Muscle of arm (tissue), 12 donors: ENCODE data around the gene ST8SIA6. TPM values are rescaled to one million over a fixed set of nuclear protein-coding genes. Genes with fewer than 3 reads are reported as not detected.
"Not testable (repeated sequence)": the region's sequence is repeated elsewhere in the genome, so short reads cannot be mapped to it uniquely, and the experiment has no call there.

Source experiments
- DNase-seq: peaks from one replicate; pipeline ENCODE4 v3.0.0-alpha.2; 2013
- polyA plus RNA-seq, 12 donors: library from polyadenylated mRNA; unstranded; fragments of 120-200 nt; gene quantifications; one replicate each; pipeline ENCODE4 v1.2.1, GENCODE V29; 2013; ENCODE audit not compliant: insufficient read length in 12 of 12

The ST8SIA6 gene
- polyA plus RNA-seq, 12 donors, result 0.89 to 2.3 (median 1.7) TPM; not detected in 2

GRCh38 chr10:17457083-17457482 lies 2.7 kb upstream of the ST8SIA6 start:
- no peak for DNase-seq

GRCh38 chr10:17456032-17456548 lies 1.7 kb upstream of the ST8SIA6 start:
- no peak for DNase-seq

GRCh38 chr10:17455015-17455520 lies 673 bp upstream of the ST8SIA6 start:
- DNase-seq, result no peak

- DNase-seq, result no peak
Observed at GRCh38 chr10:17453373-17454091, 863 bp downstream of the ST8SIA6 start.

GRCh38 chr10:17453035-17453372 lies 1.4 kb downstream of the ST8SIA6 start:
- no peak for DNase-seq

- no peak for DNase-seq
Observed at GRCh38 chr10:17452060-17452841, 2.1 kb downstream of the ST8SIA6 start.

- DNase-seq, result no peak
Observed at GRCh38 chr10:17450024-17450423, 4.4 kb downstream of the ST8SIA6 start.

- no peak for DNase-seq
Observed at GRCh38 chr10:17445400-17445998, 8.9 kb downstream of the ST8SIA6 start.

- DNase-seq, result no peak
Observed at GRCh38 chr10:17444388-17444714, 10.0 kb downstream of the ST8SIA6 start.

- DNase-seq, result no peak
Observed at GRCh38 chr10:17443707-17444387, 10.5 kb downstream of the ST8SIA6 start.

- no peak for DNase-seq
Observed at GRCh38 chr10:17438583-17438982, 15.8 kb downstream of the ST8SIA6 start.

GRCh38 chr10:17436578-17436977 lies 17.8 kb downstream of the ST8SIA6 start:
- DNase-seq, result not testable (repeated sequence)

GRCh38 chr10:17435953-17436352 lies 18.4 kb downstream of the ST8SIA6 start:
- DNase-seq, result no peak

- DNase-seq, result no peak
Observed at GRCh38 chr10:17435187-17435586, 19.2 kb downstream of the ST8SIA6 start.

GRCh38 chr10:17432723-17433122 lies 21.7 kb downstream of the ST8SIA6 start:
- DNase-seq, result no peak

- no peak for DNase-seq
Observed at GRCh38 chr10:17431871-17432311, 22.5 kb downstream of the ST8SIA6 start.

- DNase-seq, result peak; percentile 71
Observed at GRCh38 chr10:17430647-17431355, 23.6 kb downstream of the ST8SIA6 start.

- DNase-seq, result no peak
Observed at GRCh38 chr10:17429490-17429889, 24.9 kb downstream of the ST8SIA6 start.

- no peak for DNase-seq
Observed at GRCh38 chr10:17428351-17429097, 25.9 kb downstream of the ST8SIA6 start.

GRCh38 chr10:17427666-17428350 lies 26.6 kb downstream of the ST8SIA6 start:
- DNase-seq, result no peak
